ENCODE results near the gene C14orf132. TPM values are rescaled to one million over a fixed set of nuclear protein-coding genes. Genes with fewer than 3 reads are reported as not detected.

The C14orf132 gene
- total and polyA plus RNA-seq, 3 donors from 2014 or later: 1.4 to 8.4 (median 2.5) TPM

DNA sequence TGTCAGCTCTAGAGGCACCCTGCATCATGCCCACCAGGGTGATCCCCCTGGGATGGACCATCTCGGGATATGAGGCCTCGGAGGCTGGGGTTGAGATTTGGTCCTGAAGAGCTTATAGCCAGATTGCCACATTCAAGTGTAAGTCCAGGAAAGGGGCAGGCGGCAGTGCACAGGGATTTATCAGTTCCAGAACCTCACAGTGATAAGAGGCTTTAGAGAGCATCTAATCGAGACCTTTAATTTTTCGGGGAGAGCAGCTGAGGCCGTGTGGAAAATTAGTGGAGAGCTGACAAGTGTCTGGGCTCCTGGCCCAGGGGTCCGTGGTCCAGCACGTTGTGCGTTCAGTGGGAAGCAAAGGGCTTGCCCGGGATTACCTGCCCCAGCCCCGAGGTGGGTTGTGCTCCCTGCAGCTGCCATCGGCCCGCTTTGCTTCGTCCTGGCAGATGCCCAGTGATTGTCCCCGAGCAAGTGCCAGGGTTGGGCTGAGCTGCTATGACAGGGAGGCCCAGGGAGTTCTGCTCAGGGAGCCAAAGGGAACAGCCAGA, 52.1 kb downstream of the C14orf132 start:
- no peaks in the 10 kb centered on the region for H3K27me3 ChIP-seq
- WGBS, 2 donors: 34 to 52% methylated on average over 9 to 15 of the region's 15 CpGs
- no peaks in the 10 kb centered on the region for H3K9me3 ChIP-seq
- H3K4me3 ChIP-seq: no peak overlapping the region
- TF ChIP-seq POLR2A (IDR thresholded peaks at IDR 0.05) (no peak), CTCF (IDR thresholded peaks at IDR 0.05) (no peak)
- no peaks in the 10 kb centered on the region for H3K36me3 ChIP-seq (ENCODE audit: low read depth, missing control alignments)
- H3K4me1 ChIP-seq: no peaks in the 10 kb centered on the region
- no peak overlapping the region for H3K27ac ChIP-seq
- no peak for DNase-seq
- intact Hi-C loops (cut with DNase I; ENCODE audit: low total_unique reads): no loop called here

GRCh38 chr14:96091941-96092411, 52.8 kb downstream of the C14orf132 start:
- Histone ChIP-seq H3K9me3 (no peaks in the 10 kb centered on the region), H3K27ac (no peak overlapping the region), H3K4me1 (no peaks in the 10 kb centered on the region), H3K27me3 (no peaks in the 10 kb centered on the region), H3K4me3 (no peak overlapping the region), H3K36me3 (ENCODE audit: low read depth, missing control alignments) (no peaks in the 10 kb centered on the region)
- no peak for DNase-seq
- intact Hi-C loops (cut with DNase I; ENCODE audit: low total_unique reads): no loop called here
- WGBS, 2 donors: 84 to 88% methylated on average over 13 of the region's 13 CpGs
- TF ChIP-seq CTCF (IDR thresholded peaks at IDR 0.05) (no peak), POLR2A (IDR thresholded peaks at IDR 0.05) (no peak)

- Histone ChIP-seq H3K27ac (no peak overlapping the region), H3K4me3 (no peak overlapping the region), H3K4me1 (no peaks in the 10 kb centered on the region), H3K27me3 (no peaks in the 10 kb centered on the region), H3K36me3 (ENCODE audit: low read depth, missing control alignments) (no peaks in the 10 kb centered on the region), H3K9me3 (no peaks in the 10 kb centered on the region)
- intact Hi-C loops (cut with DNase I; ENCODE audit: low total_unique reads): no loop called here
- no peak for TF ChIP-seq CTCF (IDR thresholded peaks at IDR 0.05)
- 84 to 100% methylated on average over 2 to 3 of the region's 3 CpGs for WGBS, 2 donors
- DNase-seq: no peak
Measured at GRCh38 chr14:96092936-96093335, 53.8 kb downstream of the C14orf132 start.

DNA sequence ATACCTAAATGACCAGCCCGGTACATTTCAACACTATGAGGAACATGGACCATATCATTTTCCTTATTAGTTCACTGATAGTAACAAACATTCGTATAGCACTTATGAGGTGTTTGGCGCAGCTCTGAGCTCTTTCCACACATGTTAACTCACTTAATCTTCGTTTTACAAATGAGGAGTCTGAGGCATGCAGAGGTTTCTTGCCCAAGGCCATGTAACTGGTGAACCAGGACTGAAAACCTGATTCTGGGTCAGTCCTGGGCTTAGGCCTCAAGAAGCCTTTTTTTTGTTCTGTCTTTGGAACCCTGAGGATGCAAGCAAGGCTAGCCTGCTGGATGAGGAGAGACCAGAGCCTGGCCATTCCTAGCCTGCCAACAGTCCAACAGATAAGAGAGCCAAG, 55.0 kb downstream of the C14orf132 start:
- Histone ChIP-seq H3K4me3 (no peak overlapping the region), H3K27ac (no peak overlapping the region), H3K4me1 (no peaks in the 10 kb centered on the region), H3K36me3 (ENCODE audit: low read depth, missing control alignments) (no peaks in the 10 kb centered on the region), H3K9me3 (no peaks in the 10 kb centered on the region), H3K27me3 (no peaks in the 10 kb centered on the region)
- intact Hi-C loops (cut with DNase I; ENCODE audit: low total_unique reads): no loop called here
- no peak for DNase-seq
- WGBS, 2 donors: 92 to 93% methylated on average over 4 of the region's 4 CpGs
- TF ChIP-seq POLR2A (IDR thresholded peaks at IDR 0.05) (no peak), CTCF (IDR thresholded peaks at IDR 0.05) (no peak)

DNA sequence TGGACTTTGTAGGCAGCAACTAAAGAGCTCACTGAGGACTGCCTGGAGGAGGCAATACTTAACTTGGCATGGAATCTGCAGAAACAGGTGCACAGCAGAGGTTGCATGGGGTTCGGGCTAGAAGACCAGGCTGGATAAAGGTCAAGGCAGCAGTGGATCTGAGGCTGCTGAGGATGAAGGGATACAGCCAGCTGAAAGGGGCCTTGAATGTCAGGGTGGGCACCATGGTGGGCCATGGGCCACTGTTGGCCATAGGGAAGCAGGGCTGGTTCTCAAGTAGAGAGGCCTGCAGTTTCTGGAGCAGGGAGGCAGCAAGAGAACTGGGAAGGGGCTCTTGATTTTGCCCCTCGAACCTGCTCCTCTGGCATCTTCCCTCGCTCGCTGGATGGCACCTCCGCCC, 55.5 kb downstream of the C14orf132 start:
- Histone ChIP-seq H3K27me3 (no peaks in the 10 kb centered on the region), H3K4me1 (no peaks in the 10 kb centered on the region), H3K9me3 (no peaks in the 10 kb centered on the region), H3K4me3 (no peak overlapping the region), H3K27ac (no peak overlapping the region), H3K36me3 (ENCODE audit: low read depth, missing control alignments) (no peaks in the 10 kb centered on the region)
- intact Hi-C loops (cut with DNase I; ENCODE audit: low total_unique reads): no loop called here
- no peak for DNase-seq
- WGBS, 2 donors: 40 to 98% methylated on average over 1 to 5 of the region's 5 CpGs
- TF ChIP-seq CTCF (IDR thresholded peaks at IDR 0.05) (no peak), POLR2A (IDR thresholded peaks at IDR 0.05) (no peak)

Data from testis (tissue), 3 donors.